ENCODE measurements around the gene SLC9A4.

- TF ChIP-seq BHLHE40 (IDR thresholded peaks at IDR 0.05; ENCODE audit: borderline replicate concordance) (no peak), SP1 (IDR thresholded peaks at IDR 0.05) (no peak), ZNF384 (IDR thresholded peaks at IDR 0.05) (no peak), L3MBTL2 (conservative IDR thresholded peaks at IDR 0.05) (no peak), PKNOX1 (IDR thresholded peaks at IDR 0.05) (no peak), NFRKB (IDR thresholded peaks at IDR 0.05) (no peak), FOXM1 (IDR thresholded peaks at IDR 0.05; ENCODE audit: borderline replicate concordance) (no peak), FOXK2 (IDR thresholded peaks at IDR 0.05) (no peak), FOXA1 (IDR thresholded peaks at IDR 0.05) (no peak), TARDBP (IDR thresholded peaks at IDR 0.05) (no peak), ELF4 (IDR thresholded peaks at IDR 0.05) (no peak), ARNT (IDR thresholded peaks at IDR 0.05) (no peak), HDGF (IDR thresholded peaks at IDR 0.05; ENCODE audit: borderline replicate concordance) (no peak), SUZ12 (IDR thresholded peaks at IDR 0.05) (no peak)
Measured at GRCh38 chr2:102438111-102438510, 34.9 kb upstream of the SLC9A4 start.

All from HEK293T (cell line).